ENCODE results near the gene KCNJ1.

GRCh38 chr11:128890543-128891368 is 23.7 kb upstream of the KCNJ1 start, which contains the start of gene KCNJ5:
- TF ChIP-seq, protein P1, sequence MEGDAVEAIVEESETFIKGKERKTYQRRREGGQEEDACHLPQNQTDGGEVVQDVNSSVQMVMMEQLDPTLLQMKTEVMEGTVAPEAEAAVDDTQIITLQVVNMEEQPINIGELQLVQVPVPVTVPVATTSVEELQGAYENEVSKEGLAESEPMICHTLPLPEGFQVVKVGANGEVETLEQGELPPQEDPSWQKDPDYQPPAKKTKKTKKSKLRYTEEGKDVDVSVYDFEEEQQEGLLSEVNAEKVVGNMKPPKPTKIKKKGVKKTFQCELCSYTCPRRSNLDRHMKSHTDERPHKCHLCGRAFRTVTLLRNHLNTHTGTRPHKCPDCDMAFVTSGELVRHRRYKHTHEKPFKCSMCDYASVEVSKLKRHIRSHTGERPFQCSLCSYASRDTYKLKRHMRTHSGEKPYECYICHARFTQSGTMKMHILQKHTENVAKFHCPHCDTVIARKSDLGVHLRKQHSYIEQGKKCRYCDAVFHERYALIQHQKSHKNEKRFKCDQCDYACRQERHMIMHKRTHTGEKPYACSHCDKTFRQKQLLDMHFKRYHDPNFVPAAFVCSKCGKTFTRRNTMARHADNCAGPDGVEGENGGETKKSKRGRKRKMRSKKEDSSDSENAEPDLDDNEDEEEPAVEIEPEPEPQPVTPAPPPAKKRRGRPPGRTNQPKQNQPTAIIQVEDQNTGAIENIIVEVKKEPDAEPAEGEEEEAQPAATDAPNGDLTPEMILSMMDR (IDR thresholded peaks at IDR 0.05): peak in 1 of 6 experiments; percentile 3
- TF ChIP-seq POLR2A (IDR thresholded peaks at IDR 0.05): no peak
